H1 (cell line): ENCODE data around the gene HOMER2. TPM values are rescaled to one million over a fixed set of nuclear protein-coding genes. Genes with fewer than 3 reads are reported as not detected.

Experiments
- CTCF ChIA-PET: fragments of 300-600 bp; sonication (Branson Sonifier 250); formaldehyde crosslinking; loops from one replicate; lab custom pipeline; 2021; ENCODE audit not compliant: partially characterized antibody; lab: Charles Lee
- POLR2A ChIA-PET: fragments of 300-600 bp; sonication (Branson Sonifier 250); formaldehyde crosslinking; loops from one replicate; lab custom pipeline; 2021; ENCODE audit warnings: inconsistent platforms; ENCODE audit not compliant: partially characterized antibody; lab: Charles Lee
- DNase-seq, 2 experiments: peaks; one replicate each; pipeline versions ENCODE4 v3.0.0 to v3.0.0-alpha.2; 2010 to 2022; ENCODE audit warnings: low spot score in 2 of 2, low read depth in 1 of 2, mixed read lengths in 1 of 2
- FAIRE-seq: peaks from 2 replicates; lab custom pipeline; 2011; peaks lifted over from hg19 to GRCh38; lab: Jason Lieb, UNC
- H2AFZ ChIP-seq: 2 replicates; pipeline ENCODE4 v1.8.1; 2012; ENCODE audit warnings: low read length, inconsistent platforms
- H2AK5ac ChIP-seq: 2 replicates; pipeline ENCODE4 v1.6.1; 2013; ENCODE audit warnings: low read depth, low read length
- H2BK120ac ChIP-seq: replicated peaks from 2 replicates; pipeline ENCODE3; 2013; ENCODE audit warnings: low read depth, low read length, inconsistent platforms
- H2BK12ac ChIP-seq: 2 replicates; pipeline ENCODE4 v1.6.1; 2013; ENCODE audit warnings: low read depth, low read length
- H2BK15ac ChIP-seq: 2 replicates; pipeline ENCODE4 v1.6.1; 2013; ENCODE audit warnings: low read length
- H2BK20ac ChIP-seq: 2 replicates; pipeline ENCODE4 v1.6.1; 2013; ENCODE audit warnings: low read length
- H2BK5ac ChIP-seq: 2 replicates; pipeline ENCODE4 v1.6.1; 2013; ENCODE audit warnings: low read depth, low read length
- H3K14ac ChIP-seq: 2 replicates; pipeline ENCODE4 v1.6.1; 2013; ENCODE audit warnings: inconsistent platforms; ENCODE audit not compliant: insufficient read length
- H3K18ac ChIP-seq: 2 replicates; pipeline ENCODE4 v1.6.1; 2013; ENCODE audit warnings: low read length; ENCODE audit errors: extremely low read depth
- H3K23ac ChIP-seq: 2 replicates; pipeline ENCODE4 v1.6.1; 2013; ENCODE audit warnings: inconsistent platforms; ENCODE audit not compliant: insufficient read length
- H3K23me2 ChIP-seq: 2 replicates; pipeline ENCODE4 v1.6.1; 2013; ENCODE audit warnings: low read depth, low read length
- H3K27ac ChIP-seq: 2 replicates; pipeline ENCODE4 v1.6.1; 2011; ENCODE audit warnings: low read depth, low read length, inconsistent platforms
- H3K27me3 ChIP-seq, 4 experiments: replicated peaks in 1 of 4; 1 replicate in 1 of 4; 2 replicates in 3 of 4; pipeline versions ENCODE4 v1.6.1 to v1.8.1; 2011 to 2013; ENCODE audit warnings: low read length in 3 of 4, mild to moderate bottlenecking in 3 of 4, inconsistent platforms in 2 of 4, mixed read lengths in 2 of 4, moderate library complexity in 1 of 4; ENCODE audit not compliant: control insufficient read depth in 3 of 4, insufficient read depth in 3 of 4; ENCODE audit errors: extremely low read depth in 1 of 4
- H3K36me3 ChIP-seq, 4 experiments: 2 replicates each; pipeline versions ENCODE4 v1.6.1 to v1.8.1; 2011 to 2013; ENCODE audit warnings: mild to moderate bottlenecking in 4 of 4, low read length in 3 of 4, moderate library complexity in 2 of 4, control low read depth in 1 of 4, inconsistent platforms in 1 of 4; ENCODE audit not compliant: insufficient read depth in 4 of 4, control insufficient read depth in 2 of 4
- H3K4ac ChIP-seq: replicated peaks from 2 replicates; pipeline ENCODE3; 2013; ENCODE audit warnings: low read length, low read depth, mixed read lengths, inconsistent platforms; ENCODE audit not compliant: insufficient read length
- H3K4me1 ChIP-seq, 4 experiments: replicated peaks in 1 of 4; 1 replicate in 1 of 4; 2 replicates in 3 of 4; pipeline versions ENCODE4 v1.6.1 to v1.8.1; 2011 to 2013; ENCODE audit warnings: low read length in 3 of 4, inconsistent platforms in 2 of 4, mixed read lengths in 1 of 4; ENCODE audit not compliant: insufficient read depth in 4 of 4, control insufficient read depth in 3 of 4
- H3K4me2 ChIP-seq, 2 experiments: 2 replicates each; pipeline versions ENCODE4 v1.6.1 to v1.8.1; 2011 to 2013; ENCODE audit warnings: low read depth in 2 of 2, low read length in 2 of 2, control low read depth in 1 of 2, inconsistent platforms in 1 of 2, mild to moderate bottlenecking in 1 of 2; ENCODE audit not compliant: insufficient read depth in 1 of 2
- H3K4me3 ChIP-seq, 4 experiments: fragments of 200-600, 300-600 bp in 1 of 4; sonication (generic), shearing (Covaris generic), sonication (Bioruptor Twin) in 1 of 4; 2 replicates each; pipeline versions ENCODE4 v1.5.1 to v1.8.1; 2011 to 2016; ENCODE audit warnings: low read length in 4 of 4, low read depth in 3 of 4, control low read depth in 2 of 4, inconsistent platforms in 2 of 4, mild to moderate bottlenecking in 2 of 4, mixed read lengths in 1 of 4, moderate library complexity in 1 of 4; ENCODE audit not compliant: insufficient read depth in 2 of 4; ENCODE audit errors: extremely low read depth in 1 of 4
- H3K56ac ChIP-seq: replicated peaks from 2 replicates; pipeline ENCODE3; 2013; ENCODE audit warnings: low read depth, mild to moderate bottlenecking, mixed read lengths, low read length, inconsistent platforms; ENCODE audit not compliant: insufficient read length
- H3K79me1 ChIP-seq: 2 replicates; pipeline ENCODE4 v1.6.1; 2013; ENCODE audit warnings: low read depth, low read length, control low read depth
- H3K79me2 ChIP-seq, 2 experiments: 2 replicates each; pipeline versions ENCODE4 v1.6.1 to v1.8.1; 2012 to 2013; ENCODE audit warnings: low read length in 2 of 2, mild to moderate bottlenecking in 2 of 2, inconsistent platforms in 1 of 2; ENCODE audit not compliant: insufficient read depth in 2 of 2, control insufficient read depth in 1 of 2
- H3K9ac ChIP-seq, 4 experiments: replicated peaks in 1 of 4; 1 replicate in 1 of 4; 2 replicates in 3 of 4; pipeline versions ENCODE4 v1.6.1 to v1.8.1; 2011 to 2013; ENCODE audit warnings: low read depth in 3 of 4, low read length in 3 of 4, control low read depth in 2 of 4, mild to moderate bottlenecking in 2 of 4, moderate library complexity in 2 of 4, inconsistent platforms in 1 of 4; ENCODE audit errors: extremely low read depth in 1 of 4
- H3K9me3 ChIP-seq, 2 experiments: 2 replicates each; pipeline versions ENCODE4 v1.6.1 to v1.8.1; 2012 to 2013; ENCODE audit warnings: mild to moderate bottlenecking in 2 of 2, moderate library complexity in 2 of 2, control low read depth in 1 of 2, inconsistent platforms in 1 of 2, low read depth in 1 of 2, low read length in 1 of 2, mixed read lengths in 1 of 2; ENCODE audit not compliant: insufficient read depth in 2 of 2
- H4K20me1 ChIP-seq, 2 experiments: replicated peaks in 1 of 2; 2 replicates each; pipeline versions ENCODE3 to v1.8.1; 2011 to 2013; ENCODE audit warnings: inconsistent platforms in 2 of 2, low read length in 2 of 2, mild to moderate bottlenecking in 1 of 2; ENCODE audit not compliant: insufficient read depth in 2 of 2, control insufficient read depth in 1 of 2
- H4K5ac ChIP-seq: 2 replicates; pipeline ENCODE4 v1.6.1; 2013; ENCODE audit warnings: low read length, low read depth, mixed read lengths, inconsistent platforms; ENCODE audit not compliant: insufficient read length
- H4K8ac ChIP-seq: 2 replicates; pipeline ENCODE4 v1.8.0; 2013; ENCODE audit warnings: mild to moderate bottlenecking, moderate library complexity, low read length, inconsistent platforms; ENCODE audit not compliant: insufficient read depth; ENCODE audit errors: extremely low read depth
- H4K91ac ChIP-seq: replicated peaks from 2 replicates; pipeline ENCODE3; 2013; ENCODE audit warnings: low read length, mixed read lengths, inconsistent platforms; ENCODE audit not compliant: insufficient read length
- HDAC2 ChIP-seq, 2 experiments: fragments of 300-600 bp in 1 of 2; sonication (generic) in 1 of 2; IDR thresholded peaks; 2 replicates each; pipeline ENCODE4 v1.6.1; 2011 to 2012; ENCODE audit warnings: low read depth in 2 of 2, low read length in 2 of 2, mild to moderate bottlenecking in 2 of 2, moderate library complexity in 2 of 2, borderline replicate concordance in 1 of 2, inconsistent platforms in 1 of 2
- TBP ChIP-seq: IDR thresholded peaks from 2 replicates; pipeline ENCODE4 v1.6.1; 2011; ENCODE audit warnings: low read depth, low read length, improper control_type of control experiment
- WGBS, 2 experiments: shearing (Covaris generic) in 1 of 2; methylation state at CpG; one replicate each; pipeline versions ENCODE4 v1.1.6 to v1.1.7; 2013 to 2015; ENCODE audit warnings: low lambda C conversion rate in 2 of 2, mixed read lengths in 2 of 2, inconsistent platforms in 1 of 2, low coverage in 1 of 2, missing lambda C conversion rate in 1 of 2; ENCODE audit not compliant: insufficient replicate concordance in 2 of 2, insufficient coverage in 1 of 2, insufficient read length in 1 of 2; ENCODE audit errors: extremely low coverage in 1 of 2, missing lambda C conversion rate in 1 of 2; 5-methylcytosine and 5-hydroxymethylcytosine counted together
- polyA plus RNA-seq, 7 experiments: library from polyadenylated mRNA; depleted of rRNA in 3 of 7; stranded (reverse) in 5 of 7; unstranded in 2 of 7; fragments of >200 nt in 5 of 7; fragments of 200-250 nt in 2 of 7; gene quantifications; 1 replicate in 5 of 7; 2 replicates in 1 of 7; 4 replicates in 1 of 7; pipeline versions ENCODE4 v1.2.1 to v1.2.3, GENCODE V29; 2011 to 2013; ENCODE audit warnings: missing spikeins in 2 of 7, mixed read lengths in 2 of 7
- total RNA-seq: library from RNA; stranded (reverse); fragmentation: NEBNext Ultra II Directional; extraction: Animal tissue kit (Norgen Biotek cat#: 25700); gene quantifications from 2 replicates; pipeline ENCODE4 v1.2.1, GENCODE V29; 2021

HOMER2 gene
- total and polyA plus RNA-seq, 2 of the 8 experiments (the other 6 are each of a cell fraction or from before 2014, with no cell fraction given): 12.5 to 27.6 TPM

DNA sequence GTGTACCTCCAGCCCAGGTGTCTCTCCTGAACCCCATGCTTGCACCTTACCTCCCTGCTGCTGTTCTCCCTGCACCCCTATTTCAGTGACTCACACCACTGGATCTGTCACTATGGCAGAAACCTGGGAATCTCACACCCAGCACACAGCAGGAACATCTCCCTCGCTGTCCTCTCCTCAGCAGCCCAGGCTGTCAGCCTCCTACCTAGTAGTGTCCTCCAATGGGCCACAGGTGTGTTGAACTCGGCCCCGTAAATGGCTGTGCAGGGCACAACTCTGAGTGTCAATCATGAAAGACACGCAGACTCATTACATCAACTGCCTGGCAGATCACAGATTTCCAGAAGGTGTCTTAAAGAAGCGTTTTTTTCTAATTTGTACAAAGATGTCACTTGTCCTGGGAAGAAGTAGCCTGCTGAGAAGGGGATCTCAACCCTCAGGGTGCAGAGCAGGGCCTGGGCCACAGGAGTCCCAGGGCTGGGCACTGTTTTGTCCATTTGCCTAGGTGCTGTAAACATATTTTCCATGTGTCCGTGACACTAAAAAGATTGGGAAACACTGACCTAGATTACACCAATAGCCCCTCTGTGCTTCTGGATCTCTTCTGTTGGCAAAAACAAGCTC lies 33.8 kb downstream of the HOMER2 start:
- H4K8ac ChIP-seq: no peak overlapping the region
- no peak overlapping the region for H2AFZ ChIP-seq
- TF ChIP-seq HDAC2 (IDR thresholded peaks at IDR 0.05; ENCODE audit: borderline replicate concordance in 1 of 2, low read depth in 2 of 2, low read length in 2 of 2): no peak
- no peak for TF ChIP-seq TBP
- H3K36me3 ChIP-seq: no peaks in the 10 kb centered on the region
- H2BK15ac ChIP-seq: no peak overlapping the region
- no peak overlapping the region for H3K14ac ChIP-seq
- no peaks in the 10 kb centered on the region; the same call in 1 of the 2 replicates for H3K79me1 ChIP-seq
- no peak overlapping the region for H2BK5ac ChIP-seq
- H3K56ac ChIP-seq: no peak overlapping the region
- H3K9me3 ChIP-seq: no peaks in the 10 kb centered on the region
- DNase-seq (no peak), FAIRE-seq (no peak)
- no peaks in the 10 kb centered on the region for H3K23me2 ChIP-seq
- H3K4ac ChIP-seq: no peak overlapping the region
- no peak overlapping the region for H3K4me3 ChIP-seq
- H4K5ac ChIP-seq: no peak overlapping the region
- H2BK20ac ChIP-seq: no peak overlapping the region
- peaks cover 0 to 6% of the 10 kb centered on the region in 2 experiments for H4K20me1 ChIP-seq
- no peak overlapping the region for H2BK12ac ChIP-seq
- no peak overlapping the region for H4K91ac ChIP-seq
- H3K23ac ChIP-seq: no peak overlapping the region
- H2BK120ac ChIP-seq: no peak overlapping the region
- no peak overlapping the region for H3K27ac ChIP-seq
- no peak overlapping the region for H3K18ac ChIP-seq
- ChIA-PET CTCF (interaction anchor here (0.7 to 1.8 kb wide), 3 partner anchors 9 to 69 kb away, joined by 3 to 5 read pairs (median 4); no protein-coding TSS in a partner anchor), POLR2A (no interaction called here)
- no peak overlapping the region for H3K4me2 ChIP-seq
- H2AK5ac ChIP-seq: no peak overlapping the region
- no peaks in the 10 kb centered on the region for H3K27me3 ChIP-seq
- 93% methylated on average over 6 of the region's 6 CpGs; no CpG with 5 or more reads in 1 of the 2 experiments for WGBS, 2 experiments
- H3K4me1 ChIP-seq: no peaks in the 10 kb centered on the region; a peak in 1 of 7 replicates
- H3K9ac ChIP-seq: no peak overlapping the region
- no peaks in the 10 kb centered on the region for H3K79me2 ChIP-seq
